ENCODE measurements around the gene CCDC102A.

Gene CCDC102A

GRCh38 chr16:57485916-57486857, 50.2 kb downstream of the CCDC102A start, which contains the start of gene DOK4:
Gene DOK4 (minus strand): TSS chr16:57486493. CDS start chr16:57479507, 6,986 bp downstream.
- intact Hi-C loops (cut with DNase I) = no loop called here
- peak; percentile 22 to 93 (median 83) for DNase-seq

- intact Hi-C loops (cut with DNase I) = no loop called here
- peak in 1 of 42 donors; percentile 14 for DNase-seq
Measured at GRCh38 chr16:57485091-57485915, 51.1 kb downstream of the CCDC102A start.

DNA sequence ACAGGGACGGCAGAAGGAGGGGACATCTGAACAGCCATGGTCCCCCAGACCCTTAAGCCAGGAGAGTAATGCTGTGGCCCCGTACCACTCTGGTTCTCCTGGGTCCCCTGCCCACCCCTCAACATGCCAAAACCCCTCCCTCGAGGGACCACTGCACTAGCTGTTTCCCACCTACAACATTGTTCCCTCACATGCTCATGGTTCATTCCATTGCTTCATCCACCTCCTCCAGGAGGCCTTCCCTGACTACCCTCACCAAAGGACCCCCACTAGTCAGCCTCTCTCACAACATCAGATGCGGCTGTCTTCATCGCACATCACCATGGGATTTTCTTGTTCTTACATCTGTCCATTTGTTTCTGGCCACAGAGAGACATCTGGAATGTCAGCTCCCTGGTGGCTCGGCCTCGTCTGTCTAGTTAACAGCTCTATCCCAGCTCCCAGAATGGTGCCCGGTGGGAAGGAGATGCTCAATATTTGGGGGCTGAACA, 51.8 kb downstream of the CCDC102A start:
- intact Hi-C loops (cut with DNase I) = no loop called here
- no peak for DNase-seq

- intact Hi-C loops (cut with DNase I) = no loop called here
- peak in 1 of 42 donors; percentile 13 for DNase-seq
Measured at GRCh38 chr16:57483725-57484514, 52.5 kb downstream of the CCDC102A start.

DNA sequence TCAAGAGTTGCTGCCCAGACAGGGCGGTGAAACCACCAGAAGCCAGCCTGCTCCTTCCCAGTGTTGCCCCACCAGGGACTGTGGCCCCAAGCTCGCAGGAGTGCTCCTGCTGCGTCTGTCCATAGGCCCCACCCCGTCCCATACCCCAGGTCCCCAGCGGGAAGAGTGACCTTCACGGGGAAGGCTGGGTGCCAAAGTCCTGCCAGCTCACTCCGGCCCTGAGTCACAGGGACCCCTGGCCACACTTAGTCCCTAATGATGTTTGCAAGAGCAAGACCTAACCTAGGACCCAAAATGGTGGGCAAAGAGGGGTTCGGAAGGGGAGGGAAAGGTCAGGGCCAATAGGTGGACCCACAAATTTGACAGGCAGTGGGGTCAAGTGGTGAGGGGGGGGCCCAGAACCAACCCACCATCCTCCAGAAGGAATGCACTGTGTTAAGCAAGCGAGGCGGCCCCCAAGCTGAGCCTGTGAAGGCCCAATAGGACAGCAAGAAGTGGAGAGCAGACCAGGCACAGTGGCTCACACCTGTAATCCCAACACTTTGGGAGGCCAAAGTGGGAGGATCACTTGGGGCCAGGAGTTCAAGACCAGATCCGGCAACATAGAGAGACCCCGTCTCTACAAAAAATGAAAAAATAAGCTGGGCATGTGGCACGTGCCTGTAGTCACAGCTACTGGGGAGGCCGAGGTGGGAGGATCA, 53.4 kb downstream of the CCDC102A start:
- DNase-seq = peak in 1 of 42 donors; percentile 3
- intact Hi-C loops (cut with DNase I) = no loop called here

GRCh38 chr16:57481421-57481820, 55.0 kb downstream of the CCDC102A start:
- intact Hi-C loops (cut with DNase I) = no loop called here
- peak in 1 of 42 donors; percentile 9 for DNase-seq

DNA sequence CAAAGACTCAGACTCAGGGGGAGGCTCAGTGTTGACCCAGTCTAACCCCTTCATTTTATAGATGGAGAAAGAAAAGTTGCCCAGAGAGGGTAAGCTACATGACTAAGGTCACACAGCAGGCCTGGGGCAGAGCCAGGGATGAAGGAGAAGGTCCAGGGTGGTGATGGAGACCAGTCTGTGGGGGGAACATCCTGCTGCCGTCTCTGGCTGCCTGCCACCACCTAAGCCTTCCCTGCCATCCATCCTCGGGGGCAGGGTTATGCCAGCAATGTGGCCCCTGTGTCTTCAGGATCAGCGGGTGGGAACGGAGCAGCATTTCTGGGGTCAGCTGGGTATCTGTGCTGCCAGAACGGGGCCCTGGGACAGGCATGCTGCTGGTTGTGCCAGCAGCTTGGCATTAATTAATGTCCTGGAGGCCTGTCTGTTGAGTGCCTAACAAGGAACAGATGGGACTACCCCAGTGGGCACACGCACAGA, 55.6 kb downstream of the CCDC102A start:
- no peak for DNase-seq
- intact Hi-C loops (cut with DNase I) = no loop called here

GRCh38 chr16:57479976-57480753, 56.2 kb downstream of the CCDC102A start:
- no peak for DNase-seq
- intact Hi-C loops (cut with DNase I) = no loop called here

DNA sequence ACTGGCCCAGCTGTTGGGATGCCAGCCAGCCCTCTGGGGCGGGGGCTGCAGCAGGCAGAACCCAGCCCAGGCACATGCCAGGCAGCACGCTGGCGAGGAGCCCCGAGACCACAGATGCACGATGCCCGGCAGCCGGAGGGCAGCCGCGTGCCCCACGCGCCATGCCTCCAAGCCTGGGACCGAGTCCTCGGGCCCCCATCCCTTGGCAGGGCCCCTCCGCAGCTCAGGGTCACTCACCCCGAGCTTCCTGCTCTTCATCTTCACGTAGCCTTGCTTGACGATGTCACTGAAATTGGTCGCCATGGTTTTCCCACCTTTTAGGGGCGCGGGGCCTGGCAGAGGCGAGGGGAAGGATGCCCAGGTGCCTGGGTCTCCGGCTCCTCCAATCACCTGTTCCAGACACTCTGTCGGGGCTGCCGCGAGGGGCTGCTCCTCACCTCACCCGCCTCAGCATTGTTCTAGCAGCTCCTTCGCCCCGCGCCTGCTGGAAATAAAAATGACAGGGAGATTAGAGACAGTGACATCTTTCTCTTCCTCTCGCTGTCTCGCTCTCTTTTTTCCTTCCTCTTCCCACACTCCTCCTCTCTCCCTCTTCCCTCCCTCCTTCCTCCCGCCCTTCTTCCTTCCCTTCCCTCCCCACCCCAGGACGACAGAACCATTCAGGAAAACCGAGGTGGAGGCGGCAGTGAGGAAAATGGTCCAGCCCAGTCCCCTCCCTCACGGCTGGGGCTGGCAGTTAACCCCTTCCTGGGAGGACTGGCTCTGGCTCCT, 57.0 kb downstream of the CCDC102A start:
- peak; percentile 38 to 79 (median 60) for DNase-seq
- intact Hi-C loops (cut with DNase I) = no loop called here

GRCh38 chr16:57478396-57479204, 57.8 kb downstream of the CCDC102A start:
- intact Hi-C loops (cut with DNase I) = no loop called here
- peak in 1 of 42 donors; percentile 38 for DNase-seq

GRCh38 chr16:57477531-57478202, 58.7 kb downstream of the CCDC102A start:
- peak in 4 of 42 donors; percentile 11 to 47 (median 30) for DNase-seq
- intact Hi-C loops (cut with DNase I) = no loop called here

- intact Hi-C loops (cut with DNase I) = no loop called here
- DNase-seq = no peak
Measured at GRCh38 chr16:57476546-57477410, 59.6 kb downstream of the CCDC102A start.

GRCh38 chr16:57475711-57476339, 60.5 kb downstream of the CCDC102A start:
- peak in 2 of 42 donors; percentile 31 to 37 for DNase-seq
- intact Hi-C loops (cut with DNase I) = no loop called here

Measured in head of caudate nucleus (tissue), 42 donors.